ENCODE measurements around the gene HLCS.

GRCh38 chr21:36990508-36991205 lies 24.2 kb upstream of the HLCS start:
- TF ChIP-seq POLR2A (IDR thresholded peaks at IDR 0.05), result no peak
- TF ChIP-seq CTCF (IDR thresholded peaks at IDR 0.05), result no peak
- no peak for TF ChIP-seq POLR2AphosphoS5 (IDR thresholded peaks at IDR 0.05)

Data from prostate gland (tissue), 2 donors.